GM12801 (cell line): ENCODE results near the gene SCN5A.

ENCODE experiments used
- TF ChIP-seq, protein P1 (sequence below): IDR thresholded peaks from one replicate; pipeline ENCODE4 v1.5.1; 2011; ENCODE audit warnings: control low read depth; ENCODE audit not compliant: insufficient read length; ENCODE audit errors: extremely low read depth

The SCN5A gene

DNA sequence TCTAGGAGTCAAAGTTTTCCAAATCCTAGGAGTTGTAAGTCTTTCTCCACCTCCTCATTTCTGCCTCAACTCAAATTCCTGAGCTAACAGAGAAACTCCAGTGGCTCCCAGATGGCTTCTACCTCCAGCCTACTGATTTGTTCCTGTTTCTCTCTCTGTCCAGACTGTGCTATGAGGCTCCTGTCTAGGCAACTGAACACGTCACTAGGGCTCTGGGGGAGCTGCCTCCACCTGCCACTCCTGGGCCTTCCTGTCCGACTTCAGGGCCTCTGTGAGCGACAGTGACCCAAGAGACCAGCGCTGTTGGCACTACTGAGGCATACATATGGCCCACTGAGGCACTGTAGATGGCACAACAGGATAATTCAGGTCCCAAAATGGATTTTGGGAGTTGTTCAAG is 82.0 kb downstream of the SCN5A start:
- TF ChIP-seq, protein P1, sequence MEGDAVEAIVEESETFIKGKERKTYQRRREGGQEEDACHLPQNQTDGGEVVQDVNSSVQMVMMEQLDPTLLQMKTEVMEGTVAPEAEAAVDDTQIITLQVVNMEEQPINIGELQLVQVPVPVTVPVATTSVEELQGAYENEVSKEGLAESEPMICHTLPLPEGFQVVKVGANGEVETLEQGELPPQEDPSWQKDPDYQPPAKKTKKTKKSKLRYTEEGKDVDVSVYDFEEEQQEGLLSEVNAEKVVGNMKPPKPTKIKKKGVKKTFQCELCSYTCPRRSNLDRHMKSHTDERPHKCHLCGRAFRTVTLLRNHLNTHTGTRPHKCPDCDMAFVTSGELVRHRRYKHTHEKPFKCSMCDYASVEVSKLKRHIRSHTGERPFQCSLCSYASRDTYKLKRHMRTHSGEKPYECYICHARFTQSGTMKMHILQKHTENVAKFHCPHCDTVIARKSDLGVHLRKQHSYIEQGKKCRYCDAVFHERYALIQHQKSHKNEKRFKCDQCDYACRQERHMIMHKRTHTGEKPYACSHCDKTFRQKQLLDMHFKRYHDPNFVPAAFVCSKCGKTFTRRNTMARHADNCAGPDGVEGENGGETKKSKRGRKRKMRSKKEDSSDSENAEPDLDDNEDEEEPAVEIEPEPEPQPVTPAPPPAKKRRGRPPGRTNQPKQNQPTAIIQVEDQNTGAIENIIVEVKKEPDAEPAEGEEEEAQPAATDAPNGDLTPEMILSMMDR = no peak

DNA sequence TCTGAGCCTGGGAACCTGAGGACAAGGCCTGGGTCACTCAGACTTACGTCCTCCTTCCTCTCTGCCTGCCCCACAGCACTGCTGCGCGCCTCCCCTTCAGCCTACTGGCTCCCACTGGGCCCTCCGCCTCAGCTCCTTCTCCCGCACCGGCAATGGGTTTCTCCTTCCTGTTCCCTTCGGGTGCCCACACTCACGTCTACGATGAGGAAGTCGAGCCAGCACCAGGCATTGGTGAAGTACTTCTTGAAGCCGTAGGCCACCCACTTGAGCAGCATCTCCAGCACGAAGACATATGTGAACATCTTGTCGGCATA is 83.3 kb downstream of the SCN5A start:
- TF ChIP-seq, protein P1 = no peak

DNA sequence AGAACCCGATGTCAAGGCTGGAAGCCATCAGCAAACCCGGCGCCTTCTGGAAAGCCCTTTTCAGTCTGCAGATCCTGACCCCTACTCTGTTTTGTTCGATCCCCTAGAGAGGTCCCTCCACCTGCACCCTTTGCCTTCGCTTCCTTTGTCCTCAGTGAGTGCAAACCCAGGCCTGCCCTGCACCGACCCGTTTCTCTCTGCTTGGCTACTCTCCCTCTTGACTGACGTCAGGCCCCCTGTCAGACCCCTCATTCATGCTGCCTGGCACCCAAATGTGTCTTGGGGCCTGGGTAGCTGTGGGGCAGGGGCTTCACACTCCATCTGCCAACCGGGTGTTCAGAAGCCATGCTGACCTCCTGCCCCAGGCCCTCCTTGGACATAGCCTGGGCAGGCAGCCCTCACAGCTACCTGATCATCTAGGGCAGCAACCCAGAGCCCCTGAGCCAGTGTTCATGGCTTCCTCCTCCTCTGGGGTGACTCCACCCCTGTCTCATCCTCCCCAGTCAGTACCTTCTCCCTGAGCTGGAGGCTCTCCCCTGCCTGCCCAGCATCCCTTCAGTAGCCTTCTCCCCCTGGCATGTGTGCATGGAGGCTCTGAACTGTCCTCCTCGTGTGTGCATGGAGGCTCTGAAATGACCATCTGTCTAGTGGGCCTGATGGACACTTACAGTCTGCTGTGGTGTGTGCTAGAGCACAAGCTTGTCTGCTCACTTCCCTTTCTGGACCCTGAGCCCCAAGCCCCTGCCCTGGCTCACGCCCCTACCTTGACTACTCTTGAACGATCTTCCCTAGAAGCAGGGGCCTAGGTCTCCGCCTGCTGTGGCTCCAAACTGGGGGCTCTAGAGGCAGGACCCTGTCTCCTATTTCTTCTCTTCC is 83.9 kb downstream of the SCN5A start:
- TF ChIP-seq, protein P1 = no peak

DNA sequence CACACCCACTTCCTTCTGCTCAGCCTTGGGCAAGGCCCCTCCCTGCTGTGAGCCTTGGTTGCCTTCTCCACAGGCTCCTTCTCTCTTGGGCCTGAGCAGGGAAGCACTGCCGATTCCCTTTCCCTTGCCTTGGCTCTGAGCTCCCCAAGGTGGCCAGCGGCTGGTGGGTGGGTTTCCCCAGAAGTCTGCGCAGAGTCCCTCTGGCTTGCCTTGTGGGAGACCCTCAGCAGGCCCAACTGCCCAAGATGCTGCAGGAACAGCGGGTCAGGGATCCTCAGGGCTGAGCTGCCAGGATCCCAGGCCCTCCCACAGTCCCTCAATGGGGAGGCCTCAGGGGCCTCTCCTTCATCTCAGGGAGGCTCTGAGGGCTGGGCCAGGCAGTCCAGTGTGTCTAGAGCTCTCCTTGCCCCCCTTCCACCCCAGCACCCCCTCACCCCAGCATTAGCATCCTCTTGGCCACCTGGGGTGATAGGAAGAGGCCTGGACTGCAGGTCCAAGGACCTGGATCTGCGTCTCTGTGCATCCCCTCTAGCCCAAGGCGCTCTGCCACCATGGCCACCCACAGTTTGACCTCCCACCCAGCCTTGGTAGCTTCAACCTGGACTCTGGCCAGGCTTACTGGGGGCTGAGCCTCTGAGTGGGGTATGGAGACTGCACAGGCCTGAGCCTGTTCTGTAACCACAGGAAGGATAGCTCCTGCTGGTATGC is 84.7 kb downstream of the SCN5A start:
- TF ChIP-seq, protein P1 = no peak

DNA sequence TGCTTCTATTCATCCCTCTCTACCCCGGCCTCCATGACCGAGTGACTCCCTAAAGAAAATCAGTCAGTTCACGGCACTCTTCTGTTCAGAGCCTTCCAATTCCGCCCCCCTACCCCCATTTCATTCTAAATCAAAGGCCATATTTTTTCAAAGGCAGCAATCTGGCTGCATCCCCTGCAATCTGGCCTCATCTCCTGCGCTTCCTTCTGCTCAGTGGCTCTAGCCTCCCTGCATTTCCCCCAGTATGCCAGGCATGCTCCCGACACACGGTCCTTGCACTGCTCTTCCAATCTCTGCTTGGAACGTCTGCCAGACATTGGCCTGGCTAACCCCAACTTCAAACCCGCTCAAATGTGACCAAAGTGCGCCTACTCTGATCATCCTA is 85.6 kb downstream of the SCN5A start:
- TF ChIP-seq, protein P1 = no peak

DNA sequence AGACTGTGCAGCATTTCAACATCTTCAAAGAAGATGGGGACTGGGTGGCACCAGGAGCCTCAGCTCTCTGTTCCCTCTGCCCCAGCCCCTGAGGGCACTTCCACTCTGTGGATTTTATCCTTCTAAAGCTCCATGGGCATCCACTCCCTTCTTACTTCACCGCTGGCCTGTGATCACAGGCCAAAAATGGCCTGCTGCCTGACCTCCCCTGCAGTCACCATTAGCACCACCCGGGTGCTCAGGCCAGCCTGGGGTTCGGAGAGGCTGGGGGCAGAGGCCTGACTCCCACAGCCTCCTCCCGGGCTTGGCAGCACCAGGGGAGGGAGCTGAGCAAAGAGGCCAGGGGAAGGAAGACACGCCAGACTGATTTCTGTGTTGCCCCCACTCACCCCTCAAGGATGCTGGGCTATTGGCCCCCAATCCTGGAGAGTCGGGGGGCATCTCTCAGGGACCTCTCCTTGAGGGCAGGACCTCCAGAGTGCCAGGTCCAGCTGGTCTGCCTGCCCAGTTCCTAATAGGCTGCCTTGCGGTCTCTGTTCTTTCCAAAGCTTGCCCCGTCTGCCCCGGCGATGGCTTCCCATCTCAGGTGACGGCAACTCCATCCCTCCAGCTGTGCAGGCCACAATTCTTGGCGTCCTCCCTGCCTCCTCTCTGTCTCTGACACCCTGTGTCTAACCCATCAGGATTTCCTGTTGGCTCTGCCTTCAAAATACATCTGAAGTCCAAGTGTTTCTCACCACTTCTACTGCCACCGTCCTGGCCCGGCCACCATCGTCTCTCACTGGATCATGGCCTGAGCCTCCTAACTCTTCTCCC is 86.2 kb downstream of the SCN5A start:
- TF ChIP-seq, protein P1 = no peak

DNA sequence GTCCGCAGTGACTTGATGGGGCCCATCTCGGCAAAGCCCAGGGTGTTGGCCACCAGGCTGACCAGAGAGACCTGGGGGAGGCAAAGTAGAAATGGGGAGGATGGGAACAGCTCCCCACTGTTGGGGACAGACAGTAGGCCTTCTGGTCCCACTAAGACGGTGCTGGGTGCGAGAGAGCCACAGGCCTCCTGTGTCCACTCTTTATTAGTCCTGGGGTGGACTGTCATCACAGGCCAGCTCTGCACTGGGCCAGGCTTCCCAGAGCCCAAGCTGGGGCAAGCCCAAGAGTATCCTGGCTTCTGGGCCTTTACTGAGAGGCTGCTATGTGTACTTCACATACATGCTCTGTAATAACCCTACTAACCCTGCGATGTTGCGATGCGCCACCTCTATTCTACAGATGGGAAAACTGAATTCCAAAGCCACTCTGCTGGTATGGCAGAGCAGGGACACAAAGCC is 87.0 kb downstream of the SCN5A start:
- TF ChIP-seq, protein P1 = no peak
